Upper lobe of left lung (tissue), 4 donors: ENCODE results near the gene PIGC.

Experiments used
- CTCF ChIP-seq, 6 experiments: fragments of 450-650 bp in 4 of 6; fragments of 200-600 bp in 2 of 6; sonication (generic) in 2 of 6; IDR thresholded peaks; one replicate each; pipeline ENCODE4 v1.5.1; 2016 to 2019; ENCODE audit warnings: antibody characterized with exemption in 6 of 6
- POLR2A ChIP-seq, 4 donors: fragments of 450-650 bp; IDR thresholded peaks; one replicate each; pipeline ENCODE4 v1.5.1; 2016 to 2017; ENCODE audit warnings: antibody characterized with exemption in 4 of 4, mild to moderate bottlenecking in 2 of 4
- POLR2AphosphoS5 ChIP-seq, 2 donors: sonication (generic); formaldehyde crosslinking; IDR thresholded peaks; one replicate each; pipeline ENCODE4 v1.5.1; 2017; ENCODE audit warnings: antibody characterized with exemption in 2 of 2

DNA sequence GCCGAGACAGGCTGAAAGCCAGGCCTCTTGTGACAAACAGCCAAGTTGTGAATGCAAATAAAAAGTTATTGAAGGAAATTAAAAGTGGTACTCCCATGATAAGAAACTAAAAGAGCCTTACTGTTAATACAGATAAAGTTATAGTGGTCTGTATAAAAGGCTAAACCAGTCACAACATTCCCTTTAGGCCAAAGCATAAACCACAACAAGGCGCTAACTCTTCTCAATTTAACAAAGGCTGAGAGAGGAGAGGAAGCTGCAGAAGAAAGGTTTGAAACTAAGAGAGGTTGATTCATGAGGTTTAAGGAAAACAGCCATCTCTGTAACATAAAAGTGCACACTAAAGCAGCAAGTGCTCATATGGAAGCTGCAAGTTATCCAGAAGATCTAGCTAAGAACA, 12.7 kb downstream of the PIGC start:
- TF ChIP-seq CTCF (IDR thresholded peaks at IDR 0.05) (no peak), POLR2AphosphoS5 (IDR thresholded peaks at IDR 0.05) (no peak), POLR2A (IDR thresholded peaks at IDR 0.05) (no peak)
